Gastrocnemius medialis (tissue), 4 donors: ENCODE results near the gene SGPL1. TPM values are rescaled to one million over a fixed set of nuclear protein-coding genes. Genes with fewer than 3 reads are reported as not detected.
"Not testable (repeated sequence)": the region's sequence is repeated elsewhere in the genome, so short reads cannot be mapped to it uniquely, and the experiment has no call there.

ENCODE experiments used
- ATAC-seq, 2 donors: fragments of 150-250 bp; one replicate each; pipeline ENCODE4 v1.9.1; 2016
- DNase-seq, 2 donors: peaks; one replicate each; pipeline ENCODE4 v3.0.0-alpha.2; 2019
- H3K27ac ChIP-seq, 4 donors: fragments of 200-600 bp; sonication (generic); 1 replicate in 1 of 4; 2 replicates in 3 of 4; pipeline ENCODE4 v1.5.1; 2016 to 2018; ENCODE audit warnings: mild to moderate bottlenecking in 2 of 4, moderate library complexity in 1 of 4
- H3K27me3 ChIP-seq, 3 donors: fragments of 200-600 bp; sonication (generic) in 2 of 3; 1 replicate in 1 of 3; 2 replicates in 2 of 3; pipeline versions ENCODE4 v1.5.1 to v1.6.0; 2016 to 2019; ENCODE audit warnings: mild to moderate bottlenecking in 1 of 3, moderate library complexity in 1 of 3
- H3K36me3 ChIP-seq, 2 donors: fragments of 200-600 bp; sonication (generic) in 1 of 2; one replicate each; pipeline ENCODE4 v1.5.1; 2017 to 2018
- H3K4me1 ChIP-seq, 2 donors: fragments of 200-600 bp; sonication (generic) in 1 of 2; one replicate each; pipeline ENCODE4 v1.5.1; 2016 to 2017; ENCODE audit warnings: mild to moderate bottlenecking in 2 of 2
- H3K4me3 ChIP-seq, 4 donors: fragments of 200-600 bp; sonication (generic) in 3 of 4; 1 replicate in 1 of 4; 2 replicates in 3 of 4; pipeline ENCODE4 v1.5.1; 2016 to 2019; ENCODE audit warnings: mild to moderate bottlenecking in 2 of 4
- H3K9me3 ChIP-seq, 3 donors: fragments of 200-600 bp; sonication (generic) in 2 of 3; 1 replicate in 1 of 3; 2 replicates in 2 of 3; pipeline ENCODE4 v1.5.1; 2016 to 2019
- CTCF ChIP-seq, 5 experiments: fragments of 450-650 bp in 3 of 5; fragments of 200-600 bp in 2 of 5; sonication (generic) in 2 of 5; IDR thresholded peaks in 4 of 5; conservative IDR thresholded peaks in 1 of 5; 1 replicate in 4 of 5; 2 replicates in 1 of 5; pipeline ENCODE4 v1.5.1; 2016 to 2019; ENCODE audit warnings: antibody characterized with exemption in 5 of 5, mild to moderate bottlenecking in 3 of 5, moderate library complexity in 3 of 5
- POLR2A ChIP-seq, 2 donors: fragments of 450-650 bp; IDR thresholded peaks; one replicate each; pipeline ENCODE4 v1.6.1; 2017; ENCODE audit warnings: antibody characterized with exemption in 2 of 2, mild to moderate bottlenecking in 2 of 2, moderate library complexity in 2 of 2
- in situ Hi-C, 4 donors: fragments of 200-750 bp; cut with MboI; loops; one replicate each; pipeline versions ENCODE4 v1.15.0 to v1.8.0; 2017; ENCODE audit warnings: low sequenced_read_pairs in 4 of 4
- intact Hi-C: fragments of 100-400 bp; cut with DNase I; formaldehyde crosslinking; loops from one replicate; pipeline ENCODE4 v1.15.1; 2023; ENCODE audit warnings: low total_unique reads
- total RNA-seq, 4 donors: library from RNA; depleted of rRNA; stranded (reverse); fragments of >200 nt; gene quantifications; one replicate each; pipeline versions ENCODE4 v1.1.0 to v1.2.3, GENCODE V29; 2016

Gene SGPL1
- total RNA-seq, 4 donors from 2014 or later: 6.5 to 17.1 (median 11.3) TPM

- in situ Hi-C loops (no loop called here), intact Hi-C loops (no loop called here)
- no peaks in the 10 kb centered on the region for H3K4me1 ChIP-seq
- ATAC-seq (no peak), DNase-seq (no peak)
- H3K27ac ChIP-seq: no peak overlapping the region
- H3K9me3 ChIP-seq: no peaks in the 10 kb centered on the region
- no peaks in the 10 kb centered on the region for H3K36me3 ChIP-seq
- TF ChIP-seq CTCF (IDR thresholded peaks at IDR 0.05 in 4 of 5, conservative IDR thresholded peaks at IDR 0.05 in 1 of 5) (no peak), POLR2A (IDR thresholded peaks at IDR 0.05) (no peak)
- no peak overlapping the region for H3K4me3 ChIP-seq
- peaks cover 0 to 3% (median 0%) of the 10 kb centered on the region in 3 donors for H3K27me3 ChIP-seq
These were observed 103.2 kb downstream of the SGPL1 start for GRCh38 chr10:70918851-70919530.

GRCh38 chr10:70919906-70920305, 104.2 kb downstream of the SGPL1 start:
- H3K4me1 ChIP-seq, H3K27ac ChIP-seq, H3K4me3 ChIP-seq, DNase-seq, H3K27me3 ChIP-seq, ATAC-seq, intact Hi-C loops, H3K9me3 ChIP-seq, H3K36me3 ChIP-seq: not testable (repeated sequence)
- in situ Hi-C loops: loop anchor here in 3 of 4 donors (5.0 to 10.0 kb wide), 4 partner anchors 285 to 367 kb away; no protein-coding TSS in a partner anchor

DNA sequence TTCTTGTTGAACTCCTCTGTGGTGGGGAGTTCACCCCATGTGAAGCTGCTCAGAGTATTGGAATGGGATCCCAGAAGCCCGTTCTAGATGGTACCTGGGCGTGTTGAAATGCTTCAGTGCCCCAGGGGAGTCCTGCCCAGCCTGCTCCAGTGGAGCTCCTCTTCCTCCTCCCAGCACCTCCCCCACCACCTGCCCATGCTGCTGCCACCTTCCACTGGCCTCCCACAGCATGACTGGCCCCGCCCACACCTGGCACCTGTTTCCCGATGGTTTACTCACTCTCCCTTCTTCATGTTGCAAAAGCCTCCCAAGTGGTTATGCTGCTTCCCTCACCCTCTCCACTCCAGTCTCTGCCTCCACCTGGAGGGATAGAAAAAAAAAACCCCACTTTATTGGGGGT, 104.8 kb downstream of the SGPL1 start:
- Histone ChIP-seq H3K27ac (no peak overlapping the region), H3K9me3 (no peaks in the 10 kb centered on the region), H3K27me3 (peaks cover 0 to 3% (median 0%) of the 10 kb centered on the region in 3 donors), H3K36me3 (no peaks in the 10 kb centered on the region), H3K4me3 (no peak overlapping the region), H3K4me1 (no peaks in the 10 kb centered on the region)
- TF ChIP-seq POLR2A (IDR thresholded peaks at IDR 0.05) (no peak), CTCF (IDR thresholded peaks at IDR 0.05 in 4 of 5, conservative IDR thresholded peaks at IDR 0.05 in 1 of 5) (no peak)
- DNase-seq (no peak), ATAC-seq (no peak)
- in situ Hi-C loops (loop anchor here in 3 of 4 donors (5.0 to 10.0 kb wide), 4 partner anchors 284 to 367 kb away; no protein-coding TSS in a partner anchor), intact Hi-C loops (no loop called here)

DNA sequence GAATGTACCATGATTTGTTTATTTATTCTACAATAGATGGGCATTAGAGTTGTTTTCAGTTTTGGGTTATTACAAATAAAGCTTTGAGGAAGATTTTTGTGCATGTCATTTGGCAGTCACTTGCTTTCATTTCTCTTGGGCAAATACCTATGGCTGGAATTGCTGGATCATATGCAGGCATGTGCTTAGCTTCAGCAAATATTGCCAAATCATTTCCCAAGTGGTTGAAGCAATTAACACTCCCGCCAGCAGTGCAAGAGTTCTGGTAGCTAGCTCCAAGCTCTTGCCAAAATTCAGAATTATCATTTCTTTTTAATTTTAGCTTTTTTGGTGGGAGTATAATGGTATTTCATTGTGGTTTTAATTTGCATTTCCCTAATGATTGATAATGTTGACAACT, 105.5 kb downstream of the SGPL1 start:
- no peaks in the 10 kb centered on the region for H3K4me1 ChIP-seq
- intact Hi-C loops: no loop called here
- no peak for TF ChIP-seq POLR2A (IDR thresholded peaks at IDR 0.05)
- no peak for TF ChIP-seq CTCF (IDR thresholded peaks at IDR 0.05 in 4 of 5, conservative IDR thresholded peaks at IDR 0.05 in 1 of 5)
- no peak overlapping the region for H3K27ac ChIP-seq
- H3K36me3 ChIP-seq: no peaks in the 10 kb centered on the region
- peaks cover 0 to 3% (median 0%) of the 10 kb centered on the region in 3 donors for H3K27me3 ChIP-seq
- ATAC-seq (no peak), DNase-seq (no peak)
- no peaks in the 10 kb centered on the region for H3K9me3 ChIP-seq
- H3K4me3 ChIP-seq: no peak overlapping the region
- in situ Hi-C loops: loop anchor here in 3 of 4 donors (5.0 to 10.0 kb wide), 4 partner anchors 284 to 366 kb away; no protein-coding TSS in a partner anchor

- DNase-seq (no peak), ATAC-seq (no peak)
- no peaks in the 10 kb centered on the region for H3K36me3 ChIP-seq
- H3K4me1 ChIP-seq: no peaks in the 10 kb centered on the region
- H3K4me3 ChIP-seq: no peak overlapping the region
- in situ Hi-C loops: loop anchor here in 3 of 4 donors (5.0 to 10.0 kb wide), 4 partner anchors 281 to 364 kb away; no protein-coding TSS in a partner anchor
- intact Hi-C loops: no loop called here
- no peaks in the 10 kb centered on the region for H3K9me3 ChIP-seq
- peaks cover 0 to 3% (median 0%) of the 10 kb centered on the region in 3 donors for H3K27me3 ChIP-seq
- H3K27ac ChIP-seq: no peak overlapping the region
- TF ChIP-seq POLR2A (IDR thresholded peaks at IDR 0.05) (no peak), CTCF (IDR thresholded peaks at IDR 0.05 in 4 of 5, conservative IDR thresholded peaks at IDR 0.05 in 1 of 5) (no peak)
These were observed 107.9 kb downstream of the SGPL1 start for GRCh38 chr10:70923696-70924095.
